ENCODE results near the gene BAD. TPM values are rescaled to one million over a fixed set of nuclear protein-coding genes. Genes with fewer than 3 reads are reported as not detected.

BAD gene
- total RNA-seq, 1 experiment from 2014 or later: 368 TPM

GRCh38 chr11:64262271-64263002 is 22.0 kb downstream of the BAD start:
- H3K4me2 ChIP-seq (ENCODE audit: low read length): no peak overlapping the region
- H3K9me2 ChIP-seq (replicated peaks; ENCODE audit: low read length): no peaks in the 10 kb centered on the region
- H3K27ac ChIP-seq (ENCODE audit: low read length): no peak overlapping the region
- intact Hi-C loops (cut with micrococcal nuclease): no loop called here
- TF ChIP-seq, protein P1, sequence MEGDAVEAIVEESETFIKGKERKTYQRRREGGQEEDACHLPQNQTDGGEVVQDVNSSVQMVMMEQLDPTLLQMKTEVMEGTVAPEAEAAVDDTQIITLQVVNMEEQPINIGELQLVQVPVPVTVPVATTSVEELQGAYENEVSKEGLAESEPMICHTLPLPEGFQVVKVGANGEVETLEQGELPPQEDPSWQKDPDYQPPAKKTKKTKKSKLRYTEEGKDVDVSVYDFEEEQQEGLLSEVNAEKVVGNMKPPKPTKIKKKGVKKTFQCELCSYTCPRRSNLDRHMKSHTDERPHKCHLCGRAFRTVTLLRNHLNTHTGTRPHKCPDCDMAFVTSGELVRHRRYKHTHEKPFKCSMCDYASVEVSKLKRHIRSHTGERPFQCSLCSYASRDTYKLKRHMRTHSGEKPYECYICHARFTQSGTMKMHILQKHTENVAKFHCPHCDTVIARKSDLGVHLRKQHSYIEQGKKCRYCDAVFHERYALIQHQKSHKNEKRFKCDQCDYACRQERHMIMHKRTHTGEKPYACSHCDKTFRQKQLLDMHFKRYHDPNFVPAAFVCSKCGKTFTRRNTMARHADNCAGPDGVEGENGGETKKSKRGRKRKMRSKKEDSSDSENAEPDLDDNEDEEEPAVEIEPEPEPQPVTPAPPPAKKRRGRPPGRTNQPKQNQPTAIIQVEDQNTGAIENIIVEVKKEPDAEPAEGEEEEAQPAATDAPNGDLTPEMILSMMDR (conservative IDR thresholded peaks at IDR 0.05; ENCODE audit: low read depth, low read length): no peak
- TF ChIP-seq EZH2 (IDR thresholded peaks at IDR 0.05; ENCODE audit: low read length, unreplicated experiment) (no peak), EZH2phosphoT487 (IDR thresholded peaks at IDR 0.05; ENCODE audit: borderline replicate concordance, low read length) (no peak)
- no peaks in the 10 kb centered on the region for H3F3A ChIP-seq (ENCODE audit: low read length, unreplicated experiment)
- no peaks in the 10 kb centered on the region for H3K79me2 ChIP-seq (ENCODE audit: low read length)
- H3K9me3 ChIP-seq (ENCODE audit: low read length): no peaks in the 10 kb centered on the region
- peaks cover 42% of the 10 kb centered on the region for H3K36me3 ChIP-seq (ENCODE audit: low read depth, low read length)
- peaks cover 8% of the 10 kb centered on the region; the same call in 1 of the 2 replicates for H3K4me1 ChIP-seq (ENCODE audit: insufficient read depth, low read length)
- 0 out of 2 replicates have a peak, but pooled peaks cover 3% of the 10 kb centered on the region for H4K20me1 ChIP-seq (ENCODE audit: low read length)
- no peaks in the 10 kb centered on the region for H3K27me3 ChIP-seq (ENCODE audit: low read length)
- DNase-seq: no peak
- no peak overlapping the region for H3K4me3 ChIP-seq (ENCODE audit: low read length)
- ATAC-seq: no peak
- CTCF ChIA-PET: interaction anchor here (1.0 kb wide), 1 partner anchor 93 kb away, joined by 4 read pairs; no protein-coding TSS in a partner anchor
- BruUV-seq (replicated peaks): no TSS peak
- H3K9ac ChIP-seq (ENCODE audit: low read length): no peak overlapping the region
- no peak overlapping the region for H2AFZ ChIP-seq (ENCODE audit: low read length)
- POLR2A ChIA-PET (ENCODE audit: unreplicated experiment): no interaction called here

GRCh38 chr11:64261556-64262080 is 22.8 kb downstream of the BAD start:
- POLR2A ChIA-PET (ENCODE audit: unreplicated experiment): no interaction called here
- no peak for ATAC-seq
- Histone ChIP-seq H4K20me1 (ENCODE audit: low read length) (0 out of 2 replicates have a peak, but pooled peaks cover 3% of the 10 kb centered on the region), H3K4me1 (ENCODE audit: insufficient read depth, low read length) (peaks cover 9% of the 10 kb centered on the region), H3K27ac (ENCODE audit: low read length) (no peak overlapping the region), H3K4me2 (ENCODE audit: low read length) (no peak overlapping the region), H3K9ac (ENCODE audit: low read length) (no peak overlapping the region), H3K9me2 (replicated peaks; ENCODE audit: low read length) (no peaks in the 10 kb centered on the region), H3K36me3 (ENCODE audit: low read depth, low read length) (peaks cover 44% of the 10 kb centered on the region), H2AFZ (ENCODE audit: low read length) (no peak overlapping the region), H3K79me2 (ENCODE audit: low read length) (no peaks in the 10 kb centered on the region), H3K27me3 (ENCODE audit: low read length) (no peaks in the 10 kb centered on the region), H3K4me3 (ENCODE audit: low read length) (no peak overlapping the region), H3F3A (ENCODE audit: low read length, unreplicated experiment) (no peaks in the 10 kb centered on the region), H3K9me3 (ENCODE audit: low read length) (no peaks in the 10 kb centered on the region)
- no peak for DNase-seq
- TF ChIP-seq, protein P1 (conservative IDR thresholded peaks at IDR 0.05; ENCODE audit: low read depth, low read length): no peak
- TF ChIP-seq EZH2phosphoT487 (IDR thresholded peaks at IDR 0.05; ENCODE audit: borderline replicate concordance, low read length): no peak
- no peak for TF ChIP-seq EZH2 (IDR thresholded peaks at IDR 0.05; ENCODE audit: low read length, unreplicated experiment)
- BruUV-seq (replicated peaks): no TSS peak
- CTCF ChIA-PET: interaction anchor here (1.0 kb wide), 1 partner anchor 94 kb away, joined by 4 read pairs; no protein-coding TSS in a partner anchor
- intact Hi-C loops (cut with micrococcal nuclease): no loop called here

Measured in PC-3 (cell line).